Endothelial cell of umbilical vein (primary cell): ENCODE data around the gene FHOD3. TPM values are rescaled to one million over a fixed set of nuclear protein-coding genes. Genes with fewer than 3 reads are reported as not detected.

Experiments used
- BruUV-seq: library from RNA; stranded (reverse); fragments of 400-500 nt; replicated peaks from 2 replicates; lab custom pipeline; 2021; lab: Mats Ljungman, UMichigan
- CTCF ChIA-PET: fragments of 300-600, 350-600 bp; sonication (Branson Sonifier 250); formaldehyde crosslinking; loops from one replicate; lab custom pipeline; 2021; ENCODE audit warnings: antibody characterized with exemption, inconsistent platforms; lab: Charles Lee
- POLR2A ChIA-PET: fragments of 300-600, 350-600 bp; sonication (Branson Sonifier 250); formaldehyde crosslinking; loops from one replicate; lab custom pipeline; 2021; ENCODE audit warnings: antibody characterized with exemption, inconsistent platforms; lab: Charles Lee
- DNase-seq: peaks from one replicate; pipeline ENCODE4 v3.0.0-alpha.2; 2011; ENCODE audit warnings: low read depth, low spot score
- FAIRE-seq: peaks from 2 replicates; lab custom pipeline; 2011; peaks lifted over from hg19 to GRCh38; lab: Jason Lieb, UNC
- H2AFZ ChIP-seq: 2 replicates; pipeline ENCODE4 v1.6.0; 2012; ENCODE audit warnings: low read depth, low read length, control low read depth, inconsistent platforms
- H3K27ac ChIP-seq: 2 replicates; pipeline ENCODE4 v1.5.1; 2011; ENCODE audit warnings: low read depth, mild to moderate bottlenecking, control low read depth, low read length, moderate library complexity; ENCODE audit not compliant: insufficient read depth
- H3K27me3 ChIP-seq, 2 experiments: 2 replicates each; pipeline versions ENCODE4 v1.6.0 to v1.6.1; 2011; ENCODE audit warnings: low read length in 2 of 2, mixed read lengths in 1 of 2; ENCODE audit not compliant: control insufficient read depth in 2 of 2, insufficient read depth in 2 of 2
- H3K36me3 ChIP-seq, 2 experiments: 2 replicates in 1 of 2; 3 replicates in 1 of 2; pipeline ENCODE4 v1.5.1; 2011; ENCODE audit warnings: low read length in 2 of 2, mild to moderate bottlenecking in 1 of 2, moderate library complexity in 1 of 2; ENCODE audit not compliant: control insufficient read depth in 2 of 2, insufficient read depth in 2 of 2; ENCODE audit errors: extremely low read depth in 1 of 2
- H3K4me1 ChIP-seq: 3 replicates; pipeline ENCODE4 v1.5.1; 2011; ENCODE audit warnings: mild to moderate bottlenecking, low read length; ENCODE audit not compliant: control insufficient read depth, insufficient read depth; ENCODE audit errors: extremely low read depth
- H3K4me2 ChIP-seq: 2 replicates; pipeline ENCODE4 v1.6.1; 2011; ENCODE audit warnings: low read length, control low read depth, mixed read lengths; ENCODE audit not compliant: insufficient read depth
- H3K4me3 ChIP-seq, 3 experiments: fragments of 200-600 bp in 1 of 3; sonication (generic), shearing (Covaris generic) in 1 of 3; replicated peaks in 1 of 3; 2 replicates each; pipeline ENCODE4 v1.5.1; 2011 to 2016; ENCODE audit warnings: control low read depth in 3 of 3, low read length in 3 of 3, mild to moderate bottlenecking in 2 of 3, inconsistent platforms in 1 of 3, low read depth in 1 of 3, moderate library complexity in 1 of 3; ENCODE audit not compliant: insufficient read depth in 1 of 3
- H3K79me2 ChIP-seq: 2 replicates; pipeline ENCODE4 v1.6.0; 2012; ENCODE audit warnings: low read length, inconsistent platforms; ENCODE audit not compliant: control insufficient read depth, insufficient read depth
- H3K9ac ChIP-seq: replicated peaks from 2 replicates; pipeline ENCODE3; 2011; ENCODE audit warnings: low read length, control low read depth; ENCODE audit not compliant: insufficient read depth; ENCODE audit errors: extremely low read depth
- H3K9me1 ChIP-seq: replicated peaks from 3 replicates; pipeline ENCODE4 v1.6.0; 2011; ENCODE audit warnings: mild to moderate bottlenecking, low read length; ENCODE audit not compliant: control insufficient read depth, insufficient read depth; ENCODE audit errors: extremely low read depth
- H3K9me3 ChIP-seq: replicated peaks from 2 replicates; pipeline ENCODE4 v1.5.1; 2012; ENCODE audit warnings: low read length, inconsistent platforms; ENCODE audit not compliant: control insufficient read depth, insufficient read depth
- H4K20me1 ChIP-seq: replicated peaks from 2 replicates; pipeline ENCODE3; 2011; ENCODE audit warnings: mild to moderate bottlenecking, low read length; ENCODE audit not compliant: control insufficient read depth, insufficient read depth; ENCODE audit errors: extremely low read depth
- EZH2 ChIP-seq: IDR thresholded peaks from 2 replicates; pipeline ENCODE4 v1.6.1; 2012; ENCODE audit warnings: borderline replicate concordance, low read depth, mild to moderate bottlenecking, moderate library complexity, low read length, inconsistent platforms; ENCODE audit not compliant: severe bottlenecking
- FOS ChIP-seq: IDR thresholded peaks from 2 replicates; pipeline ENCODE4 v1.6.1; 2011; ENCODE audit warnings: mild to moderate bottlenecking, low read length, moderate library complexity, borderline replicate concordance; ENCODE audit not compliant: insufficient read depth
- MYC ChIP-seq: IDR thresholded peaks from one replicate; pipeline ENCODE4 v1.6.1; 2011; ENCODE audit warnings: mild to moderate bottlenecking, low read depth, low read length
- dilution Hi-C: fragments of 300-500 bp; cut with MboI; formaldehyde crosslinking; loops from one replicate; pipeline ENCODE4 v1.15.0; 2019; ENCODE audit warnings: low sequenced_read_pairs; ENCODE audit not compliant: extremely low pct_ligation_motif_present
- intact Hi-C: fragments of 100-400 bp; cut with micrococcal nuclease; formaldehyde crosslinking; loops from one replicate; pipeline ENCODE4 v1.10.0; 2022
- polyA plus RNA-seq, 4 experiments: library from polyadenylated mRNA; depleted of rRNA in 3 of 4; stranded (reverse) in 3 of 4; unstranded in 1 of 4; fragments of >200 nt; gene quantifications; 2 replicates each; pipeline versions ENCODE4 v1.2.1 to v1.2.3, GENCODE V29; 2011 to 2012; ENCODE audit warnings: missing spikeins in 1 of 4
- total RNA-seq: library from RNA; stranded (reverse); gene quantifications from 2 replicates; pipeline ENCODE4 v1.2.3, GENCODE V29; 2021
- TF ChIP-seq, protein P1 (sequence below), 2 donors: IDR thresholded peaks; 1 replicate in 1 of 2; 2 replicates in 1 of 2; pipeline ENCODE4 v1.5.1; 2011; ENCODE audit warnings: low read length in 2 of 2, mild to moderate bottlenecking in 2 of 2, moderate library complexity in 2 of 2, control low read depth in 1 of 2, inconsistent platforms in 1 of 2, low read depth in 1 of 2; ENCODE audit not compliant: insufficient read depth in 1 of 2; ENCODE audit errors: extremely low read depth in 1 of 2
- TF ChIP-seq, protein P2 (sequence below): IDR thresholded peaks from 2 replicates; pipeline ENCODE4 v1.6.1; 2011; ENCODE audit not compliant: insufficient read depth, insufficient read length

The FHOD3 gene
- total and polyA plus RNA-seq, 2 donors (not counting 3 experiments of a cell fraction or from before 2014, with no cell fraction given) = 0.06 to 1.5 TPM

DNA sequence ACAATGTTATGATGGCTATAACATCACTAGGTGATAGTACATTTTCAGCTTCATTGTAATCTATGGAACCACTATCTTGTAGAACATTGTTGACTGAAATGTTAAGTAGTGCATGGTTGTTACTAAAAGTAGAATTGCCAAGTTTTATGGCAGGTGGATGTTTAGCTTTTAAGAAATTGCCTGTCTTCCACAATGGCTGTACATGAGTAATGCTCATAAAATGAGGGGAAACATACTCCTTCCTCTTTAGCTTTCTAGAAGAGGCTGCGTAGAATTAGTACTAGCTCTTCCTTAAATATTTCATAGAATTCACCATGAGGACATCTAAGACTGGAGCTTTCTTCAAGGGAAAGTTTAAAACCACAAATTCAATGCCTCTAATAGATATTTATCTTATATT lies 370.3 kb downstream of the FHOD3 start:
- Histone ChIP-seq H3K27me3 (peaks cover 0 to 2% of the 10 kb centered on the region in 2 experiments), H3K4me2 (no peak overlapping the region), H3K79me2 (no peaks in the 10 kb centered on the region), H3K9me3 (no peaks in the 10 kb centered on the region), H3K4me3 (no peak overlapping the region), H3K4me1 (no peaks in the 10 kb centered on the region), H3K36me3 (no peaks in the 10 kb centered on the region), H3K9ac (no peak overlapping the region), H3K27ac (no peak overlapping the region), H2AFZ (no peak overlapping the region), H3K9me1 (no peaks in the 10 kb centered on the region), H4K20me1 (no peaks in the 10 kb centered on the region)
- no peak for FAIRE-seq
- intact Hi-C loops (no loop called here), dilution Hi-C loops (no loop called here)
- no peak for DNase-seq
- POLR2A ChIA-PET = no interaction called here
- TF ChIP-seq EZH2 (no peak), FOS (no peak), MYC (no peak)
- TF ChIP-seq, protein P1, sequence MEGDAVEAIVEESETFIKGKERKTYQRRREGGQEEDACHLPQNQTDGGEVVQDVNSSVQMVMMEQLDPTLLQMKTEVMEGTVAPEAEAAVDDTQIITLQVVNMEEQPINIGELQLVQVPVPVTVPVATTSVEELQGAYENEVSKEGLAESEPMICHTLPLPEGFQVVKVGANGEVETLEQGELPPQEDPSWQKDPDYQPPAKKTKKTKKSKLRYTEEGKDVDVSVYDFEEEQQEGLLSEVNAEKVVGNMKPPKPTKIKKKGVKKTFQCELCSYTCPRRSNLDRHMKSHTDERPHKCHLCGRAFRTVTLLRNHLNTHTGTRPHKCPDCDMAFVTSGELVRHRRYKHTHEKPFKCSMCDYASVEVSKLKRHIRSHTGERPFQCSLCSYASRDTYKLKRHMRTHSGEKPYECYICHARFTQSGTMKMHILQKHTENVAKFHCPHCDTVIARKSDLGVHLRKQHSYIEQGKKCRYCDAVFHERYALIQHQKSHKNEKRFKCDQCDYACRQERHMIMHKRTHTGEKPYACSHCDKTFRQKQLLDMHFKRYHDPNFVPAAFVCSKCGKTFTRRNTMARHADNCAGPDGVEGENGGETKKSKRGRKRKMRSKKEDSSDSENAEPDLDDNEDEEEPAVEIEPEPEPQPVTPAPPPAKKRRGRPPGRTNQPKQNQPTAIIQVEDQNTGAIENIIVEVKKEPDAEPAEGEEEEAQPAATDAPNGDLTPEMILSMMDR (IDR thresholded peaks at IDR 0.05; ENCODE audit: extremely low read depth in 1 of 2, insufficient read depth in 1 of 2, low read depth in 1 of 2, low read length in 2 of 2) = no peak
- TF ChIP-seq, protein P2, sequence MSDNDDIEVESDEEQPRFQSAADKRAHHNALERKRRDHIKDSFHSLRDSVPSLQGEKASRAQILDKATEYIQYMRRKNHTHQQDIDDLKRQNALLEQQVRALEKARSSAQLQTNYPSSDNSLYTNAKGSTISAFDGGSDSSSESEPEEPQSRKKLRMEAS = no peak
- CTCF ChIA-PET = interaction anchor here (1.0 to 2.3 kb wide), 2 partner anchors 20 to 26 kb away, joined by 3 to 10 read pairs; no protein-coding TSS in a partner anchor
- BruUV-seq = no TSS peak
